GM12878 (cell line): Measurements from ENCODE around the gene CARHSP1. TPM values are rescaled to one million over a fixed set of nuclear protein-coding genes. Genes with fewer than 3 reads are reported as not detected.
A peak's percentile ranks its signal among the peaks of the same experiment; 100 is the strongest.

Experiments
- ATF7 ChIP-seq: fragments of 450-650 bp; IDR thresholded peaks from 2 replicates; pipeline ENCODE4 v1.6.1; 2016; ENCODE audit warnings: low read depth, mild to moderate bottlenecking
- CBX5 ChIP-seq: sonication (generic); IDR thresholded peaks from 2 replicates; pipeline ENCODE4 v1.6.1; 2016; ENCODE audit warnings: low read depth, moderate library complexity, mild to moderate bottlenecking, inconsistent platforms
- CHD1 ChIP-seq: IDR thresholded peaks from 2 replicates; pipeline ENCODE4 v1.6.1; 2012; ENCODE audit warnings: low read depth, low read length, improper control_type of control experiment
- FOXM1 ChIP-seq: IDR thresholded peaks from 2 replicates; pipeline ENCODE4 v1.6.1; 2012; ENCODE audit warnings: low read depth, mild to moderate bottlenecking, inconsistent platforms, low read length, moderate library complexity
- IKZF2 ChIP-seq, 2 experiments: fragments of 450-650 bp; IDR thresholded peaks; 2 replicates each; pipeline ENCODE4 v1.6.1; 2017; ENCODE audit warnings: mild to moderate bottlenecking in 2 of 2, moderate library complexity in 2 of 2
- KAT2A ChIP-seq: conservative IDR thresholded peaks from 2 replicates; pipeline ENCODE4 v1.6.1; 2011; ENCODE audit warnings: low read depth, low read length; ENCODE audit not compliant: control insufficient read depth
- MXI1 ChIP-seq: fragments of 150-350 bp; IDR thresholded peaks from 2 replicates; pipeline ENCODE4 v1.6.1; 2011; ENCODE audit warnings: low read depth, mild to moderate bottlenecking, inconsistent platforms, low read length, improper control_type of control experiment
- MYB ChIP-seq: fragments of 150-350 bp; IDR thresholded peaks from 2 replicates; pipeline ENCODE4 v1.6.1; 2014; ENCODE audit warnings: mild to moderate bottlenecking, low read depth, low read length, borderline replicate concordance
- NRF1 ChIP-seq: conservative IDR thresholded peaks from 2 replicates; pipeline ENCODE4 v1.6.1; 2011; ENCODE audit warnings: mild to moderate bottlenecking, low read depth, low read length, improper control_type of control experiment
- PAX5 ChIP-seq: IDR thresholded peaks from 2 replicates; pipeline ENCODE4 v1.6.1; 2011; ENCODE audit warnings: low read depth, low read length, borderline replicate concordance
- POLR2A ChIP-seq: IDR thresholded peaks from 2 replicates; pipeline ENCODE4 v1.6.1; 2011; ENCODE audit warnings: low read depth, mild to moderate bottlenecking, low read length
- POLR2AphosphoS2 ChIP-seq: IDR thresholded peaks from 2 replicates; pipeline ENCODE4 v1.6.1; 2011; ENCODE audit warnings: low read depth, mild to moderate bottlenecking, low read length, improper control_type of control experiment, moderate library complexity
- PRDM15 ChIP-seq: fragments of 450-650 bp; formaldehyde crosslinking; IDR thresholded peaks from 2 replicates; pipeline ENCODE4 v1.4.0; 2020; ENCODE audit warnings: mild to moderate bottlenecking, moderate library complexity
- RAD21 ChIP-seq: IDR thresholded peaks from 2 replicates; pipeline ENCODE4 v1.6.1; 2011; ENCODE audit warnings: mild to moderate bottlenecking, low read depth, low read length, moderate library complexity; ENCODE audit not compliant: insufficient read depth
- RELB ChIP-seq: fragments of 450-650 bp; IDR thresholded peaks from 2 replicates; pipeline ENCODE4 v1.6.1; 2017; ENCODE audit warnings: low read depth, mild to moderate bottlenecking, moderate library complexity
- SMAD5 ChIP-seq: IDR thresholded peaks from 2 replicates; pipeline ENCODE4 v1.6.1; 2016; ENCODE audit warnings: antibody characterized with exemption, low read depth
- SP1 ChIP-seq: IDR thresholded peaks from one replicate; pipeline ENCODE4 v1.6.1; 2011; ENCODE audit warnings: low read depth, low read length
- SRF ChIP-seq, 2 experiments: IDR thresholded peaks; 2 replicates each; pipeline ENCODE4 v1.6.1; 2011; ENCODE audit warnings: low read depth in 2 of 2, low read length in 2 of 2, mild to moderate bottlenecking in 1 of 2, moderate library complexity in 1 of 2
- WRNIP1 ChIP-seq: IDR thresholded peaks from 2 replicates; pipeline ENCODE4 v1.6.1; 2011; ENCODE audit warnings: low read depth, low read length, improper control_type of control experiment, borderline replicate concordance
- ZBTB33 ChIP-seq: fragments of 450-650 bp; IDR thresholded peaks from 2 replicates; pipeline ENCODE4 v1.6.1; 2017; ENCODE audit warnings: mild to moderate bottlenecking
- ZNF217 ChIP-seq: fragments of 450-650 bp; IDR thresholded peaks from 2 replicates; pipeline ENCODE4 v1.6.1; 2017; ENCODE audit warnings: antibody characterized with exemption, mild to moderate bottlenecking
- polyA plus RNA-seq, 11 experiments: library from polyadenylated mRNA; depleted of rRNA in 4 of 11; unstranded in 6 of 11; stranded (reverse) in 5 of 11; fragments of >200 nt; fragmentation: Nextera tagmentation in 4 of 11; fragmentation: Illumina TruSeq in 1 of 11; extraction: Ambion mirVana in 4 of 11; extraction: Trizol in 1 of 11; gene quantifications; 1 replicate in 1 of 11; 2 replicates in 10 of 11; pipeline versions ENCODE4 v1.2.1 to v1.2.3, GENCODE V29; 2011 to 2016; ENCODE audit warnings: inconsistent platforms in 2 of 11, missing spikeins in 2 of 11, low read depth in 1 of 11
- total RNA-seq, 4 experiments: library from RNA; depleted of rRNA in 3 of 4; stranded (reverse); fragments of >200 nt in 3 of 4; fragmentation: Illumina TruSeq in 1 of 4; extraction: Trizol in 1 of 4; gene quantifications; 2 replicates each; pipeline versions ENCODE4 v1.2.1 to v1.2.3, GENCODE V29; 2013 to 2021
- TF ChIP-seq, protein P1 (sequence below): fragments of 450-650 bp; conservative IDR thresholded peaks from 2 replicates; pipeline ENCODE4 v1.6.1; 2017; ENCODE audit warnings: mild to moderate bottlenecking, moderate library complexity

Gene CARHSP1
- total and polyA plus RNA-seq, 10 of the 15 experiments (the other 5 are each of a cell fraction or from before 2014, with no cell fraction given), result 5.5 to 112 (median 67.0) TPM

DNA sequence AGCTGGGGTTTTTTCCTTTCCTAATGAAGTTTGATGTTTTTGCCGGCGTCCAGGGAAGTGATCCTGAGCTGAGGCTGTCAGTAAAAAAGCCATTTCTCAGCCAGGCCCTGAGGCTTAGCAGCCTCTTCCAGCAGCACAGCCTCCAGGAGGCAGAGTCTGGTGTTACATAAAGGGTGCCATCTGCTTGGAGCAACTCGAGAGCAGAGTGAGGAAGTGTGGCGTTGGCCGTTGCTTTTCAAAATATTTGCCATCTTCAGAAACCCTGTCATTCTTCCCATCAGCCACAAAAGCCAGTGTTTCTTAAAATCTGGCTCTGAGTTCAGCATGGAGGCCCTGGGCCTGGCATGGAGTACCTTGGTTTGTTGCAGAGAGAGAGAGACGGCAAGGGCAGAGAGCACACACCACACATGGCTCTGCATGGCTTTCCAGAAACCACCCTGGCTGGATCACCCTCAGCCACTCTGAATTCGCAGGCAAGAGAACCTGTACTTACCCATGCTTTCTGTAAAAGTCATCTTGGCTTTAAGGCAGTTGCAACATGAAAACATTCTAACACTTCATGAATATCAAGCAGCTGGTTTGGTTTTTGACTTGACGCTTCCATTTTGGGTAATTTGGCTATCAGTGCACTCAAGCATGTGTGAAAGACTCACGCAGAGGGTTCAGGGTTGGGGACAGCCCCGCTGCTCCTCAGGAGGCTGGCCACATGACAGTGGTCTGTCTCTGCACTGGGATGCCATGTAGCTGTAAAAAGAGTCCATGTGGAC lies 50.1 kb downstream of the CARHSP1 start (continued):
- TF ChIP-seq SRF (IDR thresholded peaks at IDR 0.05; ENCODE audit: low read depth in 2 of 2, low read length in 2 of 2), result peak in 1 of 2 experiments; percentile 85; a peak in 2 of 4 replicates
- no peak for TF ChIP-seq CHD1
- TF ChIP-seq PAX5, result peak; percentile 71
- no peak for TF ChIP-seq ZBTB33
- TF ChIP-seq KAT2A, result no peak
- no peak for TF ChIP-seq MYB
- no peak for TF ChIP-seq NRF1
- TF ChIP-seq MXI1, result peak; percentile 82
- no peak for TF ChIP-seq POLR2AphosphoS2
- TF ChIP-seq FOXM1, result no peak
- no peak for TF ChIP-seq RAD21
- TF ChIP-seq, protein P1, sequence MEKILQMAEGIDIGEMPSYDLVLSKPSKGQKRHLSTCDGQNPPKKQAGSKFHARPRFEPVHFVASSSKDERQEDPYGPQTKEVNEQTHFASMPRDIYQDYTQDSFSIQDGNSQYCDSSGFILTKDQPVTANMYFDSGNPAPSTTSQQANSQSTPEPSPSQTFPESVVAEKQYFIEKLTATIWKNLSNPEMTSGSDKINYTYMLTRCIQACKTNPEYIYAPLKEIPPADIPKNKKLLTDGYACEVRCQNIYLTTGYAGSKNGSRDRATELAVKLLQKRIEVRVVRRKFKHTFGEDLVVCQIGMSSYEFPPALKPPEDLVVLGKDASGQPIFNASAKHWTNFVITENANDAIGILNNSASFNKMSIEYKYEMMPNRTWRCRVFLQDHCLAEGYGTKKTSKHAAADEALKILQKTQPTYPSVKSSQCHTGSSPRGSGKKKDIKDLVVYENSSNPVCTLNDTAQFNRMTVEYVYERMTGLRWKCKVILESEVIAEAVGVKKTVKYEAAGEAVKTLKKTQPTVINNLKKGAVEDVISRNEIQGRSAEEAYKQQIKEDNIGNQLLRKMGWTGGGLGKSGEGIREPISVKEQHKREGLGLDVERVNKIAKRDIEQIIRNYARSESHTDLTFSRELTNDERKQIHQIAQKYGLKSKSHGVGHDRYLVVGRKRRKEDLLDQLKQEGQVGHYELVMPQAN, result no peak
- no peak for TF ChIP-seq CBX5
- no peak for TF ChIP-seq SP1
- TF ChIP-seq IKZF2 (IDR thresholded peaks at IDR 0.05), result peak in 1 of 2 experiments; percentile 44; a peak in 1 of 4 replicates
- no peak for TF ChIP-seq ATF7
- no peak for TF ChIP-seq POLR2A
- TF ChIP-seq SMAD5, result no peak
- TF ChIP-seq ZNF217, result no peak
- TF ChIP-seq RELB, result peak; percentile 57; the same call in 1 of the 2 replicates
- no peak for TF ChIP-seq WRNIP1
- TF ChIP-seq PRDM15, result no peak
